H9 (cell line): ENCODE results near the gene COQ7. TPM values are rescaled to one million over a fixed set of nuclear protein-coding genes. Genes with fewer than 3 reads are reported as not detected.

Experiments used
- DNase-seq: peaks from one replicate; pipeline ENCODE4 v3.0.0-alpha.2; 2017
- H2AFZ ChIP-seq: one replicate; pipeline ENCODE4 v1.6.1; 2013; ENCODE audit warnings: mild to moderate bottlenecking, low read length, control low read depth, moderate library complexity
- H2AK5ac ChIP-seq: 2 replicates; pipeline ENCODE4 v1.6.1; 2013; ENCODE audit warnings: low read length, control low read depth, mixed read lengths; ENCODE audit not compliant: insufficient read length
- H2BK120ac ChIP-seq: one replicate; pipeline ENCODE4 v1.6.1; 2013; ENCODE audit warnings: low read depth, mild to moderate bottlenecking, low read length, control low read depth, inconsistent platforms; ENCODE audit not compliant: poor library complexity, severe bottlenecking
- H2BK12ac ChIP-seq: 2 replicates; pipeline ENCODE4 v1.6.1; 2013; ENCODE audit warnings: low read length, control low read depth, mixed read lengths, low read depth; ENCODE audit not compliant: insufficient read length
- H2BK15ac ChIP-seq: 2 replicates; pipeline ENCODE4 v1.6.1; 2013; ENCODE audit warnings: low read depth, low read length, control low read depth
- H2BK20ac ChIP-seq: one replicate; pipeline ENCODE4 v1.6.1; 2013; ENCODE audit warnings: low read depth, mild to moderate bottlenecking, low read length, control low read depth, inconsistent platforms; ENCODE audit not compliant: poor library complexity, severe bottlenecking
- H2BK5ac ChIP-seq: 2 replicates; pipeline ENCODE4 v1.6.1; 2013; ENCODE audit warnings: low read length, control low read depth, mixed read lengths; ENCODE audit not compliant: insufficient read length
- H3K14ac ChIP-seq: 2 replicates; pipeline ENCODE4 v1.6.1; 2013; ENCODE audit warnings: low read length, control low read depth; ENCODE audit not compliant: insufficient read depth
- H3K18ac ChIP-seq: 2 replicates; pipeline ENCODE4 v1.6.1; 2013; ENCODE audit warnings: low read depth, mild to moderate bottlenecking, mixed read lengths, low read length, control low read depth; ENCODE audit not compliant: insufficient read length
- H3K23ac ChIP-seq: 2 replicates; pipeline ENCODE4 v1.6.1; 2013; ENCODE audit warnings: low read length, control low read depth, mixed read lengths, low read depth; ENCODE audit not compliant: insufficient read length
- H3K23me2 ChIP-seq: 2 replicates; pipeline ENCODE4 v1.6.1; 2013; ENCODE audit warnings: low read depth, mild to moderate bottlenecking, mixed read lengths, low read length, control low read depth; ENCODE audit not compliant: insufficient read length, poor library complexity, severe bottlenecking
- H3K27ac ChIP-seq: 2 replicates; pipeline ENCODE4 v1.5.1; 2013; ENCODE audit warnings: low read length, control low read depth, mixed read lengths, low read depth; ENCODE audit not compliant: insufficient read length
- H3K27me3 ChIP-seq: 2 replicates; pipeline ENCODE4 v1.6.1; 2013; ENCODE audit warnings: low read length, control low read depth, inconsistent platforms; ENCODE audit not compliant: insufficient read depth
- H3K4ac ChIP-seq: 2 replicates; pipeline ENCODE4 v1.6.1; 2013; ENCODE audit warnings: low read depth, mild to moderate bottlenecking, control low read depth, inconsistent platforms, low read length, moderate library complexity
- H3K4me1 ChIP-seq: 2 replicates; pipeline ENCODE4 v1.6.1; 2013; ENCODE audit warnings: low read length, control low read depth, inconsistent platforms; ENCODE audit not compliant: insufficient read depth
- H3K4me2 ChIP-seq: 2 replicates; pipeline ENCODE4 v1.6.1; 2013; ENCODE audit warnings: low read length, control low read depth, mixed read lengths; ENCODE audit not compliant: insufficient read length, insufficient read depth
- H3K56ac ChIP-seq: 2 replicates; pipeline ENCODE4 v1.6.1; 2013; ENCODE audit warnings: low read depth, mild to moderate bottlenecking, mixed read lengths, low read length, control low read depth; ENCODE audit not compliant: insufficient read length
- H3K79me1 ChIP-seq: 2 replicates; pipeline ENCODE4 v1.6.1; 2013; ENCODE audit warnings: low read depth, mild to moderate bottlenecking, moderate library complexity, low read length, control low read depth, inconsistent platforms; ENCODE audit not compliant: insufficient read depth, poor library complexity, severe bottlenecking
- H3K79me2 ChIP-seq: 2 replicates; pipeline ENCODE4 v1.6.1; 2013; ENCODE audit warnings: low read length, control low read depth, inconsistent platforms; ENCODE audit not compliant: insufficient read depth
- H3K9ac ChIP-seq: 2 replicates; pipeline ENCODE4 v1.6.1; 2013; ENCODE audit warnings: low read length, control low read depth, mixed read lengths; ENCODE audit not compliant: insufficient read length; ENCODE audit errors: extremely low read depth
- H3K9me3 ChIP-seq: one replicate; pipeline ENCODE4 v1.6.1; 2013; ENCODE audit warnings: low read depth, low read length, inconsistent platforms; ENCODE audit not compliant: control insufficient read depth
- H3T11ph ChIP-seq: one replicate; pipeline ENCODE4 v1.6.1; 2013; ENCODE audit warnings: mild to moderate bottlenecking, low read length, control low read depth, inconsistent platforms
- H4K20me1 ChIP-seq: one replicate; pipeline ENCODE4 v1.6.1; 2013; ENCODE audit not compliant: control insufficient read depth, insufficient read length, insufficient read depth
- H4K5ac ChIP-seq: 2 replicates; pipeline ENCODE4 v1.6.1; 2013; ENCODE audit warnings: low read depth, mild to moderate bottlenecking, mixed read lengths, low read length, control low read depth; ENCODE audit not compliant: insufficient read length
- H4K8ac ChIP-seq: replicated peaks from 2 replicates; pipeline ENCODE4 v1.6.1; 2013; ENCODE audit warnings: low read length, control low read depth, mixed read lengths, low read depth; ENCODE audit not compliant: insufficient read length
- H4K91ac ChIP-seq: 2 replicates; pipeline ENCODE4 v1.6.1; 2013; ENCODE audit warnings: low read depth, mild to moderate bottlenecking, moderate library complexity, mixed read lengths, low read length, control low read depth; ENCODE audit not compliant: insufficient read length
- H3K27ac Mint-ChIP-seq, 3 experiments: 2 replicates in 2 of 3; 3 replicates in 1 of 3; pipeline ENCODE4 v1.8.0; 2020 to 2021; ENCODE audit warnings: mixed read lengths in 3 of 3, mild to moderate bottlenecking in 1 of 3, moderate library complexity in 1 of 3
- H3K27me3 Mint-ChIP-seq: 2 replicates; pipeline ENCODE4 v1.8.0; 2021; ENCODE audit warnings: low read depth, mild to moderate bottlenecking, moderate library complexity, mixed read lengths
- H3K36me3 Mint-ChIP-seq, 3 experiments: 2 replicates in 2 of 3; 3 replicates in 1 of 3; pipeline ENCODE4 v1.8.0; 2020 to 2021; ENCODE audit warnings: low read depth in 3 of 3, mixed read lengths in 3 of 3; ENCODE audit not compliant: insufficient read depth in 1 of 3
- H3K4me1 Mint-ChIP-seq, 2 experiments: 2 replicates each; pipeline ENCODE4 v1.8.0; 2020; ENCODE audit warnings: mixed read lengths in 2 of 2
- H3K4me3 Mint-ChIP-seq, 2 experiments: 2 replicates in 1 of 2; 3 replicates in 1 of 2; pipeline ENCODE4 v1.8.0; 2020 to 2021; ENCODE audit warnings: mild to moderate bottlenecking in 2 of 2, mixed read lengths in 2 of 2, moderate library complexity in 1 of 2
- H3K9me3 Mint-ChIP-seq, 2 experiments: 2 replicates in 1 of 2; 3 replicates in 1 of 2; pipeline ENCODE4 v1.8.0; 2020; ENCODE audit warnings: mild to moderate bottlenecking in 2 of 2, mixed read lengths in 2 of 2, moderate library complexity in 1 of 2
- WGBS: extraction: QIAGEN DNeasy Blood & Tissue Kit; methylation state at CpG from one replicate; pipeline ENCODE4 v1.1.7; 2013; ENCODE audit warnings: missing lambda C conversion rate, low lambda C conversion rate, mixed read lengths; ENCODE audit not compliant: insufficient read length; ENCODE audit errors: extremely low coverage; 5-methylcytosine and 5-hydroxymethylcytosine counted together
- total RNA-seq: library from RNA; stranded (reverse); gene quantifications from 2 replicates; pipeline ENCODE4 v1.2.1, GENCODE V29; 2021
- TF ChIP-seq, protein P1 (sequence below): fragments of 200-600 bp; sonication (generic); conservative IDR thresholded peaks from 3 replicates; pipeline ENCODE4 v1.8.0; 2021; ENCODE audit warnings: antibody characterized with exemption, mild to moderate bottlenecking

COQ7 gene
- total RNA-seq, 1 experiment from 2014 or later = 29.6 TPM

DNA sequence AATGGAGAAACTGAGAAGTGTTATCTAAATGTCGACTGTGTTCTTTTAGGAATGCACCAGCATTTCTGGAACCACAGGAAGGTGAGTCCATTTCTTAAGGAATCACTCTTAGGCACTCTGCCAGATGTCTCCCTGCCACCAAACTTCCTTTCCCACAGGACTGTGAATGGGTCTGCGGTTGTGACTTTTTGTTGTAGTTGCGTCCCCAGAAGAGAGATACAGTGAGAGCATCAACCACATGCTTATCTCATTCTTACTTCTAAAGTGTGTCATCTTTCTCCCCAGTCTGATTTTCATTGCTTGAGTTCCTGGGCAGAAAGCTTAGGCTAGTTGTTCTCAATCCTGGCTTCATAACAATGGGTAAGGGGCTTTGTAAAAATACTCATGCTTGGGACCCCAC is 59.8 kb downstream of the COQ7 start:
- H3K56ac ChIP-seq = no peak overlapping the region
- no peaks in the 10 kb centered on the region for H3K79me2 ChIP-seq
- H3K23me2 ChIP-seq = peaks cover 3% of the 10 kb centered on the region
- H4K8ac ChIP-seq = no peak overlapping the region
- no peaks in the 10 kb centered on the region for H3K79me1 ChIP-seq
- Mint-ChIP-seq H3K27me3 (peaks cover 3% of the 10 kb centered on the region; the same call in 1 of the 2 replicates), H3K4me3 (no peak overlapping the region), H3K4me1 (peaks cover 15 to 17% of the 10 kb centered on the region in 2 experiments), H3K9me3 (peaks cover 7% of the 10 kb centered on the region in 2 experiments; a peak in 3 of 5 replicates), H3K27ac (no peak overlapping the region), H3K36me3 (no peaks in the 10 kb centered on the region)
- H2BK15ac ChIP-seq = no peak overlapping the region
- H3K9ac ChIP-seq = no peak overlapping the region
- TF ChIP-seq, protein P1, sequence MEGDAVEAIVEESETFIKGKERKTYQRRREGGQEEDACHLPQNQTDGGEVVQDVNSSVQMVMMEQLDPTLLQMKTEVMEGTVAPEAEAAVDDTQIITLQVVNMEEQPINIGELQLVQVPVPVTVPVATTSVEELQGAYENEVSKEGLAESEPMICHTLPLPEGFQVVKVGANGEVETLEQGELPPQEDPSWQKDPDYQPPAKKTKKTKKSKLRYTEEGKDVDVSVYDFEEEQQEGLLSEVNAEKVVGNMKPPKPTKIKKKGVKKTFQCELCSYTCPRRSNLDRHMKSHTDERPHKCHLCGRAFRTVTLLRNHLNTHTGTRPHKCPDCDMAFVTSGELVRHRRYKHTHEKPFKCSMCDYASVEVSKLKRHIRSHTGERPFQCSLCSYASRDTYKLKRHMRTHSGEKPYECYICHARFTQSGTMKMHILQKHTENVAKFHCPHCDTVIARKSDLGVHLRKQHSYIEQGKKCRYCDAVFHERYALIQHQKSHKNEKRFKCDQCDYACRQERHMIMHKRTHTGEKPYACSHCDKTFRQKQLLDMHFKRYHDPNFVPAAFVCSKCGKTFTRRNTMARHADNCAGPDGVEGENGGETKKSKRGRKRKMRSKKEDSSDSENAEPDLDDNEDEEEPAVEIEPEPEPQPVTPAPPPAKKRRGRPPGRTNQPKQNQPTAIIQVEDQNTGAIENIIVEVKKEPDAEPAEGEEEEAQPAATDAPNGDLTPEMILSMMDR = no peak
- no peak overlapping the region for H3K23ac ChIP-seq
- H3K27me3 ChIP-seq = no peaks in the 10 kb centered on the region
- H2BK120ac ChIP-seq = no peak overlapping the region
- H2BK5ac ChIP-seq = no peak overlapping the region
- H3K18ac ChIP-seq = no peak overlapping the region
- no peak overlapping the region for H3K27ac ChIP-seq
- no peak overlapping the region for H2AK5ac ChIP-seq
- no peaks in the 10 kb centered on the region for H4K20me1 ChIP-seq
- WGBS = no CpG with 5 or more reads among the region's 3 CpGs
- H4K5ac ChIP-seq = no peak overlapping the region
- H2BK20ac ChIP-seq = no peak overlapping the region
- no peak overlapping the region for H2AFZ ChIP-seq
- no peak overlapping the region for H2BK12ac ChIP-seq
- H3K9me3 ChIP-seq = peaks cover 7% of the 10 kb centered on the region
- H3K4me2 ChIP-seq = no peak overlapping the region
- DNase-seq = no peak
- no peaks in the 10 kb centered on the region for H3K4me1 ChIP-seq
- H4K91ac ChIP-seq = no peak overlapping the region
- no peak overlapping the region for H3T11ph ChIP-seq
- no peak overlapping the region for H3K4ac ChIP-seq
- H3K14ac ChIP-seq = no peak overlapping the region
